NCI-H2196 (cell line): ENCODE measurements around the gene ZFYVE9.
A peak's percentile ranks its signal among the peaks of the same experiment; 100 is the strongest.
"Not testable (repeated sequence)": the region's sequence is repeated elsewhere in the genome, so short reads cannot be mapped to it uniquely, and the experiment has no call there.

Experiments
- DNase-seq: peaks from one replicate; lab custom pipeline; 2025; ENCODE audit not compliant: unreplicated experiment; lab: John Stamatoyannopoulos, UW

Gene ZFYVE9, protein sequence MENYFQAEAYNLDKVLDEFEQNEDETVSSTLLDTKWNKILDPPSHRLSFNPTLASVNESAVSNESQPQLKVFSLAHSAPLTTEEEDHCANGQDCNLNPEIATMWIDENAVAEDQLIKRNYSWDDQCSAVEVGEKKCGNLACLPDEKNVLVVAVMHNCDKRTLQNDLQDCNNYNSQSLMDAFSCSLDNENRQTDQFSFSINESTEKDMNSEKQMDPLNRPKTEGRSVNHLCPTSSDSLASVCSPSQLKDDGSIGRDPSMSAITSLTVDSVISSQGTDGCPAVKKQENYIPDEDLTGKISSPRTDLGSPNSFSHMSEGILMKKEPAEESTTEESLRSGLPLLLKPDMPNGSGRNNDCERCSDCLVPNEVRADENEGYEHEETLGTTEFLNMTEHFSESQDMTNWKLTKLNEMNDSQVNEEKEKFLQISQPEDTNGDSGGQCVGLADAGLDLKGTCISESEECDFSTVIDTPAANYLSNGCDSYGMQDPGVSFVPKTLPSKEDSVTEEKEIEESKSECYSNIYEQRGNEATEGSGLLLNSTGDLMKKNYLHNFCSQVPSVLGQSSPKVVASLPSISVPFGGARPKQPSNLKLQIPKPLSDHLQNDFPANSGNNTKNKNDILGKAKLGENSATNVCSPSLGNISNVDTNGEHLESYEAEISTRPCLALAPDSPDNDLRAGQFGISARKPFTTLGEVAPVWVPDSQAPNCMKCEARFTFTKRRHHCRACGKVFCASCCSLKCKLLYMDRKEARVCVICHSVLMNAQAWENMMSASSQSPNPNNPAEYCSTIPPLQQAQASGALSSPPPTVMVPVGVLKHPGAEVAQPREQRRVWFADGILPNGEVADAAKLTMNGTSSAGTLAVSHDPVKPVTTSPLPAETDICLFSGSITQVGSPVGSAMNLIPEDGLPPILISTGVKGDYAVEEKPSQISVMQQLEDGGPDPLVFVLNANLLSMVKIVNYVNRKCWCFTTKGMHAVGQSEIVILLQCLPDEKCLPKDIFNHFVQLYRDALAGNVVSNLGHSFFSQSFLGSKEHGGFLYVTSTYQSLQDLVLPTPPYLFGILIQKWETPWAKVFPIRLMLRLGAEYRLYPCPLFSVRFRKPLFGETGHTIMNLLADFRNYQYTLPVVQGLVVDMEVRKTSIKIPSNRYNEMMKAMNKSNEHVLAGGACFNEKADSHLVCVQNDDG (N-terminal part only)

GRCh38 chr1:52141513-52142219 is at the start of gene ZFYVE9:
ZFYVE9 (plus strand) TSS chr1:52142089; CDS start chr1:52233207, 91,118 bp downstream.
- DNase-seq: peak; percentile 83

DNA sequence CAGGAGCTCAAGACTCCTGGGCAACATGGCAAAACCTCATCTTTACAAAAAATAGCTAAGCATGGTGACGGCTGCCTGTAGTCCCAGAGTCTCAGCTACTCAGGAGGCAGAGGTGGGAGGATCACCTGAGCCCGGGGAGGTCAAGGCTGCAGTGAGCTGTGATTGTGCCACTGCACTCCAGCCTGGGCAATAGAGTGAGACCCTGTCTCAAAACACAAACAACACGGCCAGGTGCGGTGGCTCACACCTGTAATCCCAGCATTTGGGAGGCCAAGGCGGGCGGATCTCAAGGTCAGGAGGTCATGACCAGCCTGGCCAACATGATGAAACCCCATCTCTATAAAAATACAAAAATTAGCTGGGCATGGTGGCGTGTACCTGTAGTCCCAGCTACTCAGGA is 47.6 kb upstream of the ZFYVE9 start:
- DNase-seq: not testable (repeated sequence)

GRCh38 chr1:52096216-52096615 is 45.7 kb upstream of the ZFYVE9 start:
- no peak for DNase-seq

DNA sequence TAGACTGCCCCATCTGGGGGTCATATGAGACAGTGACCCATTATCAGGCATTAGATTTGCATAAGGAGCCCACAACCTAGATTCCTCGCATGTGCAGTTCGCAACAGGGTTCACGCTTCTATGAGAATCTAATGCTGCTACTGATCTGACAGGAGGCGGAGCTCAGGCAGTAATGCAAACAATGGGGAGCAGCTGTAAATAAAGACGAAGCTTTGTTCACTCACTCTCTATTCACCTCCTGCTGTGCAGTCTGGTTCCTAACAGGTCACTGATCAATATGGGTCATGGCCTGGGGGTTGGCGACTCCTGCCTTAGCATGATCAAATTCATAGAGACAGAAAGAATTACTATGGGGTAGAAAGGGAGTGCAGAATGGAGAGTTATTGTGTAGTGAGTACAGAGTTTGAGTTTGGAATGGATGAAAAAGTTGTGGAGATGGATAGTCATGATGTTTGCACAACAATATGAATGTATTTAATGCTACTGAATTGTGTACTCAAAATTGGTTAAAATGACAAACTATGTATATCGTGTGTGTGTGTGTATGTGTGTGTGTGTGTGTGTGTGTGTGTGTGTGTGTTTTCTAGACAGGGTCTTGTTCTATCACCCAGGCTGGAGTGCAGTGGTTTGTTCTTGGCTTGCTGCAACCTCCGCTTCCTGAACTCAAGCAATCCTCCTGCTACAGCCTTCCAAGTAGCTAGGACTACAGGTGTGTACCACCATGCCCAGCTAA is 43.6 kb upstream of the ZFYVE9 start:
- DNase-seq: no peak

DNA sequence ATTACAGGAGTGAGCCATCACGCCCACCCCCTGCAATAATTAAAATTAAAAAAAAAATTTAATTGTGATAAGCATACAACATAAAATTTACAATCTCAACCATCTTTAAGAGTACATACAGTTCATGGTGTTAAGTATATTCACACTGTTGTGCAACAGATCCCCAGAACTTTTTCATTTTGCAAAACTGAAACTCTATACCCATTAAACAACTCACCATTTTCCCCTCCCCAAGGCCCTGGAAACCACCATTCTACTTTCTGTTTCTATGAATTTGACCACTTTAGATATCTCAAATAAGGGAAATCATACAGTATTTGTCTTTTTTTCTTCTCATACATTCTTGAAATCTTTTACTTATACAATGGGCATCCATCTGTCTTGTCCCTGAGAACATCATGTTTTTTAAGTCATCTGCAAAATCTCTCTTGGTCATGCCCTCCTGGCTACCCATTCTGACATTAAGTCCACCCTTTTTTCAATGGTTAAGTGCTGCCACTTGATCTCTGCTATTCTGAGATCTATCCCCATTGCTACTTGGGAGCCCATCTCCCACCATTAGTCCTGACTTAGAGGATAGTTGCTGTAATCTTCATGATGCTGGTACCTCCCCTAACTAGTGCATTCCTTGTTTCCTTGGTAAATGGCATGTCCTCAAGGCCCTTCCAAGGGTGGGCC is 39.4 kb upstream of the ZFYVE9 start:
- DNase-seq: no peak

- no peak for DNase-seq
Observed at GRCh38 chr1:52111492-52111891, 30.4 kb upstream of the ZFYVE9 start.

- no peak for DNase-seq
Observed at GRCh38 chr1:52112489-52112888, 29.4 kb upstream of the ZFYVE9 start.

- DNase-seq: no peak
Observed at GRCh38 chr1:52119301-52120079, 22.4 kb upstream of the ZFYVE9 start.

DNA sequence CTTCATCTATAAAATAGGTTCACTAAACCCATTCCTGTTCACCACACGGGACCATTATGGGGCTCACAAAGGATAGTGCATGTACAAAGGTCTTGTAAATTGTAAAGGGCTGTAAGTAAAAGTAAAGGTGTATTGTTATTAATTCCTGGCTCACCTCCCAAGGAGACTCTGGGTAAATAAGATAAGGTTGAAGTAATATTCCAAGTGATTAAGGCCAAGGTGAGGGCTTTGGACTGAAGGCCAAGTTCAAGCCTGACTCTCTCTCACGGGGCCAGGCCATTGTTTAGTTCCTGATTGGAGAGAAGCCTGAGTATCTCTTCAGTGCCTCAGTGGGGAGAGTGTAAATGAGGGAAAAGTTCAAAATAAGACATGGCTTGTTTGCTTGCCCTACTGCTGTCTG is 19.5 kb upstream of the ZFYVE9 start:
- DNase-seq: no peak

- no peak for DNase-seq
Observed at GRCh38 chr1:52123622-52124021, 18.3 kb upstream of the ZFYVE9 start.

- no peak for DNase-seq
Observed at GRCh38 chr1:52125736-52126359, 16.0 kb upstream of the ZFYVE9 start.

DNA sequence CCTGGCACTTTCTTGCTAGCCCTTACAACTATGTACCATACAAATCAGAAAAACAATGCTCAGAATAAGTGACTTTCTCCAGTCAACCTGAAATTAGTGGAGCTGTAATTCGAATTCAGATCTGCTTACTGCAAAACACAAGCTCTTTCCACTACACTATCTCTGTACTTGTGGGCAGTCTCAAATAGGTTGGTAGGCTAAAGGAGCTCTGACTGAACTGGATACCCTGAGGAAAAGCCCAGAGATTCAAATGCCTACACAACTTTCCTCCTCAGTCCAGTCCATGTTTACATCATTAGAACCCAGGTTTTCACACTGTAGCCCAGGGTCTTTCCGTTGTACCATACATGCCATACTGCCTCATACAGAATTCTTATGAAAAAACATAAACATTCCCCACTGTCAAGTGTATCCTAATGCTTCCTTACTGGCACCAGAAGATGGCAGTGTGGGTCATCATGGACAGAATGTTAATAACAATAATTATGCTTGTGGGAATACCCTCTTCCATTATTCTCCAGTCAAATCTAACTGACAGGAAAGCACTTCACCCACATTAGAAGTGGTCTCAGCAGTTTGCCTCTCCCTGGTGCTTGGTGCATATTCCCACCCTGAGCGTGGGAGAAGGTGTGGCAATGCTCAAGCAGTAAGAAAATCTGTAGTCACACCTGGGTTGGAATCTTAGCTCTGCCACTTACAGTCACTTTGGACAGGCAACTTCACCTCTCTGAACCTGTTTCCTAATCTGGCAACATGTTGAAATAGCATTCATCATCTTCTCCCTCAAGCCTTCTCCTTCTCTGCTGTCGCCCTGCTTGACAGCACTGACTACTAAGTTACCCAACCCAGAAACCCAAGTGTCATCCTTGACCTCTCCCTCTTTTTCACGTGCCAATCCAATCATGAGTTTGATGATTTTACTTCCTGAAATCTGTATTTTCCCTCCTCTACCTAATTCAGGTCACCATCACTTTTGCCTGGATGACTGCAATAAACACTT is 14.4 kb upstream of the ZFYVE9 start:
- DNase-seq: peak; percentile 35

DNA sequence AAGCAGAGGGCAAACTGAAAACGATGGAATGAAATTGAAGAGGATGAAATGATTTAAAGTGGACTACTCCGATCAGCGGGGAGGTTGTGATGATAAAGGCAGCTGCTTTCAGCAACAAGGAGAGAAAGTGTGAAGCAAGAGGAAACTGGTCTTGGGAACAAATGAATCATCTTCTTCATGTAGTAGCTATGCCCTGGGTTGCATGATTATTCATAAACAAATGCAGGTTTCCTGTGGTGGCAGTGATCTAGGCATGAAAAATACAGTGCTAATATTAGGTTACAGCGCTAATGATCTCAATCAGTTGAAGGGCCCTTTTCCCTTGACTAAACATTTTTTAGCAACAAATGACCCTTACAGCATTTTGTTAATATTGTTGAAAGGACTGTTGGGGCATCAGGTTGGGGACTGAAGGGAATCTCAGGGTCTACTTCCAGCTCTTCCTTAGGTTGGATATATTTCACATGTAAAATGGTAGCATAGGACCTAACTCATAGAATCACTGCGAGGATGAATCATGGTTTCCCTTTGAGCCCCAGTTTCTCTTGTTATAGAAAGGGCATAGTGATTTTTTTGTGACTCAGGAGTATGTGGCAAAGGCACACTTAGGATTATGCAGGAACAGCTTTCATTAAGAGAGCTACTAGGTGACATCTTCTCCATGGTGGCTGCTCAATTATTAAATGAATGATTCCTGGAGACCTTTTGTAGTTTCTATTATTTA is 1.9 kb upstream of the ZFYVE9 start:
- DNase-seq: no peak

GRCh38 chr1:52140633-52141512 is 1.0 kb upstream of the ZFYVE9 start:
- DNase-seq: no peak
